ENCODE data around the gene PSG3.
"Not testable (repeated sequence)": the region's sequence is repeated elsewhere in the genome, so short reads cannot be mapped to it uniquely, and the experiment has no call there.

PSG3 gene
- 0 reads per million in 4 experiments for total RNA-seq

- not testable (repeated sequence) for DNase-seq
Observed at GRCh38 chr19:42740381-42740780, at the start of gene PSG3. Gene PSG3 (minus strand): TSS chr19:42740481. CDS start chr19:42740384, 97 bp downstream.

DNA sequence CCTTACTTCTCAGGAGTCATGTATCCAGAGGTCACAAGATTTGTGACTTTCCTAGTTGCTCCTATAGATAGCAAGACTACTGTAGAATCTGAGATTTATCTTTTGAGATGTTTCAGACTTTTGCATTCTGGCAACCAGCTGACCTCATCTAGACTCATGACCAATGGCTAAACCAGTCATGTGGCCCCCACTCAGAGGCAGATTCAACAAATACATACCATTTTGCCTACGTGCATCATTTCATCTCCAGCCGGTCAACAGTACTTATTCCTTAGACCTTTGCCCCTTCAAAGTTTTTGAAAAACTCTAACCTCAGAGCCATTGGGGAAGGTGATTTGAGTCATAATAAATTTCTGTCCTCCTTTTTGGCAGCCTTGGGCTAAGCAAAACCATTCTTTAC is 48.5 kb upstream of the PSG3 start:
- not testable (repeated sequence) for DNase-seq

DNA sequence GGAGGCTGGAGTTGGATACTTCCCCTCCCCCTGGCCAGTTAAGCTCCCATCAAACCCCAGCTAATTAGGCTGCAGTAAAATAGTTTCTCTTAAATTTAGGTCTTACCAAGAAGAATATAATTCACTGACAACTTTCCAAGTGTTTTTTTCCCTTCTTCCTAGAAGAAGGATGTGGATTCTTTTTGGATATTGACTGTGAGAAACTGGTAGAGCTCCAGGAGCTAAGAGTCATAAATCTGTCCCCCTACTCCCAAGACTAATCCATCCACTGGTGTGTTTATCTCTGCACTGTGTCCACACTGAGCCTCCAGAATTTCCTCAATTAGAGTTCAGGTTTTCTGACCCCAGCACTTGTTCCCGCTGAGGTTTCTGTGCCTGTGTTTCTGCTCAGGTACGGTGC is 47.5 kb upstream of the PSG3 start:
- DNase-seq = not testable (repeated sequence)

DNA sequence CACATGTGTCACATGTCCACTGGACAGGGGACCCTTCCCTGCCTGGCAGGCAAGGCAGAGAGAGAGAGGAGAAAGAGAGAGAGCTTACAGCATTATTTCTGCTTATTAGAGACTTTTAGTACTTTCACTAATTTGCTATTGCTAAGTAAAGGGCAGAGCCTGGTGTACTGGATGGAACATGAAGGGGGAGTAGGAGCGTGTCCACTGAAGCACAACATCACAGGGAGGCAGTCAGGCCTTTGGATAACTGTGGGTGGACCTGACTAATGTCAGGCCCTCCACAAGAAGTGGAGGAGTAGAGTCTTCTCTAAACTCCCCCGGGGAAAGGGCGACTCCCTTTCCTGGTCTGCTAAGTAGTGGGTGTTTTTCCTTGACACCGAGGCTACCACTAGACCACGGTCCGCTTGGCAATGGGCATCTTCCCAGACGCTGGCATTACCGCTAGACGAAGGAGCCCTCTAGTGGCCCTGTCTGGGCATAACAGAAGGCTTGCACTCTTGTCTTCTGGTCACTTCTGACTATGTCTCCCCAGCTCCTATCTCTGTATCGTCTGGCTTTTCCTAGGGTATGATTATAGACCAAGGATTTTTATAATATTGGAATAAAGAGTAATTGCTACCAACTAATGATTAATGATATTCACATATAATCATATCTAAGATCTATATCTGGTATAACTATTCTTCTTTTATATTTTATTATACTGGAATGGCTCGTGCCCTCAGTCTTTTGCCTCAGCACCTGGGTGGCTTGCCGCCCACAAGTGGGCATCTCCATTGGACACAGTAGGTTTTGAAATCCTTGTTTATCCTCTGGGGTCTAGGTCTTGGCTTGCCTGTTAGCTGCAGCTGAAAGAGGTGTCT is 36.7 kb upstream of the PSG3 start:
- not testable (repeated sequence) for DNase-seq

DNA sequence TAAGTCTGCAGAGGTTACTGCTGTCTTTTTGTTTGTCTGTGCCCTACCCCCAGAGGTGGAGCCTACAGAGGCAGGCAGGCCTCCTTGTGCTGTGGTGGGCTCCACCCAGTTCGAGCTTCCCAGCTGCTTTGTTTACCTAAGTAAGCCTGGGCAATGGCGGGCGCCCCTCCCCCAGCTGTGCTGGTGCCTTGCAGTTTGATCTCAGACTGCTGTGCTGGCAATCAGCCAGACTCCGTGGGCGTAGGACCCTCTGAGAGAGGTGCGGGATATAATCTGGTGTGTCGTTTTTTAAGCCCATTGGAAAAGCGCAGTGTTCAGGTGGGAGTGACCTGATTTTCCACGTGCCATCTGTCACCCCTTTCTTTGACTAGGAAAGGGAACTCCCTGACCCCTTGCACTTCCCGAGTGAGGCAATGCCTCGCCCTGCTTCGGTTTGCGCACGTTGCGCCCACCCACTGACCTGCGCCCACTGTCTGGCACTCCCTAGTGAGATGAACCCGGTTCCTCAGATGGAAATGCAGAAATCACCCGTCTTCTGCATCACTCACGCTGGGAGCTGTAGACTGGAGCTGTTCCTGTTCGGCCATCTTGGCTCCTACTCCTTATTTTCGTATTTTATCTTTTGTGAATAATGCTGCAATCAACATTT is 34.4 kb upstream of the PSG3 start:
- not testable (repeated sequence) for DNase-seq

DNA sequence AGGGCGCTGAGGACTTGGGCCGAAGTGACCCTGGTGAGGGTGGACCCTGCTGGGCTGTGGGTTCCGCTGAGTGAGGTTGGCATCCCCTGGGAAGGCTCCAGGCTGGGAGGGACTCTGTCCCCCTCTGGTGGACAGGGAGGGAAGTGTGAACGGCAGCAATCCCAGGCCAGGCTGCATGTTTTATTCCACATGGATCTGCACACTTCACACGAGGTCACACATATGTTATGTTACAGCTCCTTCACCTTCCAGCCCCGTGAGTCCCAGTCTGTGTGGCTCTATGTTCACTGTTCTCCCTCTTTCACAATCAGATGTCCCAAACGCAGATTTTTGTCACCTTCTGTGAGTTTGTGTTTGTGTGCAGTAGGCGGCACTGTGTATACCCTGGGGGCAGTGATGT is 27.0 kb upstream of the PSG3 start:
- not testable (repeated sequence) for DNase-seq

GRCh38 chr19:42766871-42767270 is 26.6 kb upstream of the PSG3 start:
- not testable (repeated sequence) for DNase-seq

DNA sequence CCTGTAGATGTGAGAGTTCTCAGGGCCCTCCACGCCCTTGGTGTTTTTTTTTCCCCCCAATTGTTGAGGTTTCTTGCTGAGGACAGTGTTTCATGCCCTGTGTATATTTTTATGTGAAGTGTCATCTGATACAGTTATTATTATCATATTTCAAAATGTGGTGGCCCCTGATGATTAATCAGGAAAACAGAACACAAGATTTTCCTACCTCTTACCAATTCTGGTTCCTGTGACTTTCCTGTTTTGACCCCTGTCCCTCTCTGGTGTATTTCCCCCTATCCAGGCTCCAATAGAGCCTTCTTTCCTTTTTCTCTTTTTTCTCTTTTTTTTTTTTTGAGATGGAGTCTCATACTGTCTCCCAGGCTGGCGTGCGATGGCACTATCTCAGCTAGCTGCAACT is 24.6 kb upstream of the PSG3 start:
- no peak for DNase-seq

DNA sequence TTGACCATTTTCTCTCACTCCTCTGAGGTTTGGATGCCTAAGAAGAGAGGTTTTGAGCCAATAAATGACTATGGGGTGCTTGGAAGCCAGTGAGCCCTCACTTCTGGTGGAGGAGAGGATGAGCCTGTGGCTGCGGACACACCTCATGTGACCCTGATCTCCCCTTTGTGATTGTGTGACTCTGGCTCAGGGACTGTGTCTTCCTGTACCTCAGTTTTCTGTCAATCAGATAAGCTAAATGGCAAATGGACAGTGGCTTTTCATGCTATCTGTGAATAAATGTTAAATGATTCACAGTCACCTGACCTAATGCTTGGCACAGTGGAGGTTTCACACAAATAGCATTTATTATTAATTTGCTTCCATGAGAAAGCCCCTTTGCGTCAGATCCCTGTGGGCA is 22.5 kb upstream of the PSG3 start:
- DNase-seq = no peak

DNA sequence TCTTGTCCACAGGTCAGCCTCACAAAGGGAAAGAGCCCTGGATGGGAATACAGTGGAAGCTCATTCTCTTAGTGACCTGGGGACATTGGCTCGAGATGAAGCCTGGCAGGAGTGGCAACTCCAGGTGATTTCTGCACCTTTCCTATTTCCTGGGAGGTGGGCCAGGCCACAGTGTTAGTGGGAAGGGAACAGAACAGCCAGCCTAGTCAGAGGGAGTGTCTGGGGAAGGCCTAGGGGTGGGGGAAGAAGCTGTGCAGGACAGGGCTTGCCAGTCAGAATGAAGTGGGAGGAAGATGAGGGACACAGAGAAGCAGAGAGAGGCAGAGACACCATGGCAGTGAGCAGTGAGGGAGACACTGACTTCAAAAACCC is 21.6 kb upstream of the PSG3 start:
- DNase-seq = not testable (repeated sequence)

- DNase-seq = not testable (repeated sequence)
Observed at GRCh38 chr19:42760954-42761923, 21.0 kb upstream of the PSG3 start.

- not testable (repeated sequence) for DNase-seq
Observed at GRCh38 chr19:42758667-42759066, 18.4 kb upstream of the PSG3 start.

DNA sequence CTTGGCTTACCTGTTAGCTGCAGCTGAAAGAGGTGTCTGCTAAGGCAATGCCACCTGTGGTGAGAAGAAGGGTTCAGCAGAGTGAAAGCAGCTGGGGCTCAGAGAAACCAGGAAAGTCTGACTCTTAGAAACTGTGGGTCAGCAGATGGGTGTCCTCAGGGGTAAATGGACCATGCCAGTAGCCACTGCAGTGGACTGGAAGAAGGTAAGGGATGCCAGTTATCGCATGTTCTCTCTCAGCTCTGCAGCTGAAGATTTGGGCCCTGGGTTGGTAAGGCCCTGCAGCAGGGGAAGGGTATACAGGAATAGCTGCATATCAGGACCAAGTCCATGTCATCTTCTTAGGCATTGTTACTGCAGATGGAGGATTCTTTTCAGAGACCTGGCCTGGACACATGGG is 12.0 kb upstream of the PSG3 start:
- DNase-seq = not testable (repeated sequence)

- DNase-seq = not testable (repeated sequence)
Observed at GRCh38 chr19:42741726-42742607, 1.7 kb upstream of the PSG3 start.

DNA sequence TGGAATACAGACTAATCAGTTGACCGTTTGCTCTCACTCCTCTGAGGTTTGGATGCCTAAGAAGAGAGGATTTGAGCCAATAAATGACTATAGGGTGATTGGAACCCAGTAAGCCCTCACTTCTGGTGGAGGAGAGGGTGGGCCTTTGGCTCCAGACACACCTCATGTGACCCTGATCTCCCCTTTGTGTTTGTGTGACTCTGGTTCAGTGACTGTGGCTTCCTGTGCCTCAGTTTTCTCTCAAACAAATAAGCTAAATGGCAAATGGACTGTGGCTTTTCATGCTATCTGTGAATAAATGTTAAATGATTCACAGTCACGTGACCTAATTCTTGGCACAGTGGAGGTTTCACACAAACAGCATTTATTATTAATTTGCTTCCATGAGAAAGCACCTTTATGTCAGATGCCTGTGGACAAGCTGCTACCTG is 2.7 kb downstream of the PSG3 start:
- DNase-seq = not testable (repeated sequence)

DNA sequence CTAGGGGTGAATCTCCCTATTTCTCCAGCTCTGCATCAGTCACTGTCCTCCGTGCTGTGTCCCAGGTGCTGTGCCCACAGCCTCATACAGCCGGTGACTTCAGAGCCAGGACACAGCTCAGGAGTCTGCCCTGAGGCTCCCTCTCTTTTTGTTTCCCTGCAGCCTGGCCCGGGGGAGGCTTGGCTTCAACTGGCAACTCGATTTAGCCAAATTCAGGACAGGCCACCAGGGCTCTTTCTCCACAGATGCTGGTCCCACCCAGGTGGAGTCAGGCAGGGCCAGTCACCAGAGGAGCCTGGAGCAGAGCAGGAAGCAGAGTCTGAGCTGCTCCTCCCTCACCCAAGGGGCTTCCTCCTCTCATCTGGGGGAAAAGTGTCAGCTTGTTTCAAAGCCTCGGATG is 11.9 kb downstream of the PSG3 start:
- not testable (repeated sequence) for DNase-seq

DNA sequence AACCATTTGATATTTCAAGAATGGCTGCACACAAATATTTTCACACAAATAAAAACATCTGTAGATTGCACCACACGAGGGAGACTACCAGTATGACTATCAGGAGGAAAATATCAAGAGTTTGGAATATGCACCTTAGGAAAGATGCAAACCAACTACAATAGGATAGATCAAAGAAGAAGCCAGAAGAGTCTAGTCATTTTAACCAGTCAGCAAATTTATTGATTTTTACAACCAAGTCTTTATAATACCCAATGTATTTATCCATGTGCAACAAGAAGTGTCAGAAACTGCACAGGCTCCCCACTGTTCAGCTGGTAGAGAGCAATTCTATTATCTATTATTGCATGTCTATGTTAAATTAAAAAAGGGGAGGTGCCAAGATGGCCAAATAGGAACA is 26.3 kb downstream of the PSG3 start:
- DNase-seq = not testable (repeated sequence)

GRCh38 chr19:42712753-42713152 is 27.5 kb downstream of the PSG3 start:
- DNase-seq = not testable (repeated sequence)

GRCh38 chr19:42710986-42711385 is 29.3 kb downstream of the PSG3 start:
- DNase-seq = not testable (repeated sequence)

DNA sequence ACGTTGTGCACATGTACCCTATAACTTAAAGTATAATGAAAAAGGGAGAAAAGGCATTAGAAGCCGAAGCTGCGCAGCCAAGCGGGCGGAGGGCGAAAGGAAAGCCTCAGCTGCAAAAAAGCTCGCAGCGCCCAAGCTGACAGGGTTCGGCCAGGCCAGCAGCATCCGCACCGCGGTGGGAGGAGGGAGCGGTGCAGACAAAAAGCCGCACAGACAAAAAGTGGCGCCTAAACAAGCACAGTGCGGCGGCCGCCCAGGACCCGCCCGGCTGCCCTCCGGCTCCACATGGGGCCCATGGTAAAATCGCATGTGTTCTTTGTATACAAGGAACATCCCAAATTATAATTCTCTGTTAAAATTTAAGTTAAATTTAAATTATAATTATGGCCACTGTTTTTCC is 42.4 kb downstream of the PSG3 start:
- DNase-seq = no peak

- DNase-seq = no peak
Observed at GRCh38 chr19:42695811-42696503, 44.3 kb downstream of the PSG3 start.

All from effector CD8-positive, alpha-beta T cell (primary cell).